ENCODE results near the gene PLA2R1. TPM values are rescaled to one million over a fixed set of nuclear protein-coding genes. Genes with fewer than 3 reads are reported as not detected.

Gene PLA2R1
- total and polyA plus RNA-seq, 9 donors, result 0.73 to 4.1 (median 1.6) TPM

GRCh38 chr2:159890551-159891266 is 171.7 kb downstream of the PLA2R1 start:
- no peaks in the 10 kb centered on the region for H3K36me3 ChIP-seq (ENCODE audit: control insufficient read depth, insufficient read depth, low read length)
- no peak overlapping the region for H3K4me3 ChIP-seq (ENCODE audit: low read length)
- DNase-seq, result no peak
- 100% methylated on average over 1 of the region's 1 CpG for WGBS (ENCODE audit: insufficient coverage)
- no peak overlapping the region for H3K27ac ChIP-seq (ENCODE audit: low read length)
- H3K4me1 ChIP-seq (ENCODE audit: control insufficient read depth, insufficient read depth, low read length), result no peaks in the 10 kb centered on the region
- no peaks in the 10 kb centered on the region for H3K9me3 ChIP-seq (replicated peaks; ENCODE audit: control insufficient read depth, low read depth, low read length)
- no peaks in the 10 kb centered on the region for H3K27me3 ChIP-seq (ENCODE audit: control insufficient read depth, insufficient read depth, low read length)

GRCh38 chr2:159882130-159882745 is 180.2 kb downstream of the PLA2R1 start:
- no peaks in the 10 kb centered on the region for H3K4me1 ChIP-seq (ENCODE audit: control insufficient read depth, insufficient read depth, low read length)
- H3K27me3 ChIP-seq (ENCODE audit: control insufficient read depth, insufficient read depth, low read length), result no peaks in the 10 kb centered on the region
- no peaks in the 10 kb centered on the region for H3K36me3 ChIP-seq (ENCODE audit: control insufficient read depth, insufficient read depth, low read length)
- no peaks in the 10 kb centered on the region for H3K9me3 ChIP-seq (replicated peaks; ENCODE audit: control insufficient read depth, low read depth, low read length)
- WGBS (ENCODE audit: insufficient coverage), result no CpG with 5 or more reads among the region's 5 CpGs
- H3K27ac ChIP-seq (ENCODE audit: low read length), result no peak overlapping the region
- no peak overlapping the region for H3K4me3 ChIP-seq (ENCODE audit: low read length)
- no peak for DNase-seq

Other genes with a start within 250 kb of the PLA2R1 start
- gene LY75, start 157.9 kb downstream of the PLA2R1 start, total RNA-seq, result 0.66 TPM
- 1 to 10 TPM in 1 of 8 donors, under 1 TPM in 7; 0.27 to 2.7 (median 0.54) TPM for gene LY75, start 157.9 kb downstream of the PLA2R1 start, polyA plus RNA-seq (ENCODE audit: insufficient read depth in 1 of 8, insufficient read length in 8 of 8, low replicate concordance in 1 of 8)
- gene ITGB6, start 137.7 kb upstream of the PLA2R1 start, total RNA-seq, result 37.7 TPM
- gene ITGB6, start 137.7 kb upstream of the PLA2R1 start, polyA plus RNA-seq (ENCODE audit: insufficient read depth in 1 of 8, insufficient read length in 8 of 8, low replicate concordance in 1 of 8), result 10 to 100 TPM; 31.9 to 60.0 (median 38.1) TPM

Measured in muscle of leg (tissue), 11 donors.